ENCODE results near the gene ANO2.
A peak's percentile ranks its signal among the peaks of the same experiment; 100 is the strongest.

The ANO2 gene

GRCh38 chr12:5921966-5922899 lies 22.8 kb downstream of the ANO2 start:
- H3K27me3 ChIP-seq (ENCODE audit: low read depth): no peaks in the 10 kb centered on the region
- H3K9me3 ChIP-seq: no peaks in the 10 kb centered on the region
- H3K36me3 ChIP-seq (replicated peaks): no peaks in the 10 kb centered on the region
- no peaks in the 10 kb centered on the region for H3K4me1 ChIP-seq
- in situ Hi-C loops (cut with MboI; ENCODE audit: low sequenced_read_pairs): no loop called here
- DNase-seq (ENCODE audit: low spot score in 2 of 2): no peak
- H3K4me3 ChIP-seq: no peak overlapping the region

- H3K36me3 ChIP-seq (replicated peaks): no peaks in the 10 kb centered on the region
- in situ Hi-C loops (cut with MboI; ENCODE audit: low sequenced_read_pairs): no loop called here
- no peaks in the 10 kb centered on the region for H3K9me3 ChIP-seq
- no peaks in the 10 kb centered on the region for H3K4me1 ChIP-seq
- no peak for DNase-seq (ENCODE audit: low spot score in 2 of 2)
- no peak overlapping the region for H3K4me3 ChIP-seq
- no peaks in the 10 kb centered on the region for H3K27me3 ChIP-seq (ENCODE audit: low read depth)
Observed at GRCh38 chr12:5921027-5921909, 23.8 kb downstream of the ANO2 start.

- Histone ChIP-seq H3K4me1 (no peaks in the 10 kb centered on the region), H3K9me3 (no peaks in the 10 kb centered on the region), H3K36me3 (replicated peaks) (no peaks in the 10 kb centered on the region), H3K27me3 (ENCODE audit: low read depth) (no peaks in the 10 kb centered on the region), H3K4me3 (no peak overlapping the region)
- in situ Hi-C loops (cut with MboI; ENCODE audit: low sequenced_read_pairs): no loop called here
- DNase-seq (ENCODE audit: low spot score in 2 of 2): no peak
Observed at GRCh38 chr12:5916785-5917290, 28.2 kb downstream of the ANO2 start.

- H3K4me1 ChIP-seq: no peaks in the 10 kb centered on the region
- H3K4me3 ChIP-seq: no peak overlapping the region
- no peak for DNase-seq (ENCODE audit: low spot score in 2 of 2)
- in situ Hi-C loops (cut with MboI; ENCODE audit: low sequenced_read_pairs): no loop called here
- no peaks in the 10 kb centered on the region for H3K9me3 ChIP-seq
- no peaks in the 10 kb centered on the region for H3K36me3 ChIP-seq (replicated peaks)
- H3K27me3 ChIP-seq (ENCODE audit: low read depth): no peaks in the 10 kb centered on the region
Observed at GRCh38 chr12:5915511-5915910, 29.5 kb downstream of the ANO2 start.

- H3K4me3 ChIP-seq: no peak overlapping the region
- no peaks in the 10 kb centered on the region for H3K9me3 ChIP-seq
- DNase-seq (ENCODE audit: low spot score in 2 of 2): no peak
- in situ Hi-C loops (cut with MboI; ENCODE audit: low sequenced_read_pairs): no loop called here
- no peaks in the 10 kb centered on the region for H3K4me1 ChIP-seq
- H3K36me3 ChIP-seq (replicated peaks): no peaks in the 10 kb centered on the region
- no peaks in the 10 kb centered on the region for H3K27me3 ChIP-seq (ENCODE audit: low read depth)
Observed at GRCh38 chr12:5914387-5915149, 30.5 kb downstream of the ANO2 start.

GRCh38 chr12:5913387-5913786 lies 31.7 kb downstream of the ANO2 start:
- no peaks in the 10 kb centered on the region for H3K4me1 ChIP-seq
- in situ Hi-C loops (cut with MboI; ENCODE audit: low sequenced_read_pairs): no loop called here
- no peak for DNase-seq (ENCODE audit: low spot score in 2 of 2)
- no peak overlapping the region for H3K4me3 ChIP-seq
- H3K36me3 ChIP-seq (replicated peaks): no peaks in the 10 kb centered on the region
- no peaks in the 10 kb centered on the region for H3K27me3 ChIP-seq (ENCODE audit: low read depth)
- H3K9me3 ChIP-seq: no peaks in the 10 kb centered on the region

GRCh38 chr12:5912437-5913334 lies 32.4 kb downstream of the ANO2 start:
- Histone ChIP-seq H3K4me1 (no peaks in the 10 kb centered on the region), H3K9me3 (no peaks in the 10 kb centered on the region), H3K27me3 (ENCODE audit: low read depth) (no peaks in the 10 kb centered on the region), H3K36me3 (replicated peaks) (no peaks in the 10 kb centered on the region), H3K4me3 (no peak overlapping the region)
- DNase-seq (ENCODE audit: low spot score in 2 of 2): peak in 1 of 2 experiments; percentile 46
- in situ Hi-C loops (cut with MboI; ENCODE audit: low sequenced_read_pairs): no loop called here

- Histone ChIP-seq H3K4me3 (no peak overlapping the region), H3K27me3 (ENCODE audit: low read depth) (no peaks in the 10 kb centered on the region), H3K36me3 (replicated peaks) (no peaks in the 10 kb centered on the region), H3K9me3 (no peaks in the 10 kb centered on the region), H3K4me1 (no peaks in the 10 kb centered on the region)
- DNase-seq (ENCODE audit: low spot score in 2 of 2): no peak
- in situ Hi-C loops (cut with MboI; ENCODE audit: low sequenced_read_pairs): no loop called here
Observed at GRCh38 chr12:5912011-5912410, 33.0 kb downstream of the ANO2 start.

GRCh38 chr12:5910790-5911548 lies 34.1 kb downstream of the ANO2 start:
- in situ Hi-C loops (cut with MboI; ENCODE audit: low sequenced_read_pairs): no loop called here
- Histone ChIP-seq H3K4me1 (no peaks in the 10 kb centered on the region), H3K36me3 (replicated peaks) (no peaks in the 10 kb centered on the region), H3K27me3 (ENCODE audit: low read depth) (no peaks in the 10 kb centered on the region), H3K9me3 (no peaks in the 10 kb centered on the region), H3K4me3 (no peak overlapping the region)
- DNase-seq (ENCODE audit: low spot score in 2 of 2): no peak

- in situ Hi-C loops (cut with MboI; ENCODE audit: low sequenced_read_pairs): no loop called here
- H3K36me3 ChIP-seq (replicated peaks): no peaks in the 10 kb centered on the region
- DNase-seq (ENCODE audit: low spot score in 2 of 2): no peak
- H3K4me1 ChIP-seq: no peaks in the 10 kb centered on the region
- no peaks in the 10 kb centered on the region for H3K27me3 ChIP-seq (ENCODE audit: low read depth)
- H3K4me3 ChIP-seq: no peak overlapping the region
- no peaks in the 10 kb centered on the region for H3K9me3 ChIP-seq
Observed at GRCh38 chr12:5909560-5909959, 35.5 kb downstream of the ANO2 start.

GRCh38 chr12:5908251-5908650 lies 36.8 kb downstream of the ANO2 start:
- Histone ChIP-seq H3K4me1 (no peaks in the 10 kb centered on the region), H3K36me3 (replicated peaks) (no peaks in the 10 kb centered on the region), H3K27me3 (ENCODE audit: low read depth) (no peaks in the 10 kb centered on the region), H3K4me3 (no peak overlapping the region), H3K9me3 (no peaks in the 10 kb centered on the region)
- no peak for DNase-seq (ENCODE audit: low spot score in 2 of 2)
- in situ Hi-C loops (cut with MboI; ENCODE audit: low sequenced_read_pairs): no loop called here

- H3K4me3 ChIP-seq: no peak overlapping the region
- no peak for DNase-seq (ENCODE audit: low spot score in 2 of 2)
- H3K4me1 ChIP-seq: no peaks in the 10 kb centered on the region
- in situ Hi-C loops (cut with MboI; ENCODE audit: low sequenced_read_pairs): no loop called here
- no peaks in the 10 kb centered on the region for H3K36me3 ChIP-seq (replicated peaks)
- H3K27me3 ChIP-seq (ENCODE audit: low read depth): no peaks in the 10 kb centered on the region
- H3K9me3 ChIP-seq: no peaks in the 10 kb centered on the region
Observed at GRCh38 chr12:5907807-5908206, 37.3 kb downstream of the ANO2 start.

Measured in HAP-1 (cell line).